Neuron (in vitro differentiated cells): ENCODE measurements around the gene ZNF407.
"Not testable (repeated sequence)": the region's sequence is repeated elsewhere in the genome, so short reads cannot be mapped to it uniquely, and the experiment has no call there.

Experiments used
- H2AFZ ChIP-seq: one replicate; pipeline ENCODE4 v1.6.1; 2013; ENCODE audit warnings: low read depth, mild to moderate bottlenecking, inconsistent platforms, low read length, moderate library complexity
- H3K27me3 ChIP-seq: one replicate; pipeline ENCODE4 v1.6.1; 2013; ENCODE audit warnings: low read length; ENCODE audit not compliant: insufficient read depth
- H3K36me3 ChIP-seq: one replicate; pipeline ENCODE4 v1.6.1; 2013; ENCODE audit warnings: low read length; ENCODE audit not compliant: insufficient read depth
- H3K4me1 ChIP-seq: one replicate; pipeline ENCODE4 v1.6.1; 2013; ENCODE audit warnings: low read length; ENCODE audit not compliant: insufficient read depth
- H3K4me3 ChIP-seq: 2 replicates; pipeline ENCODE4 v1.5.1; 2013; ENCODE audit warnings: mild to moderate bottlenecking, low read length, moderate library complexity
- H3K9me3 ChIP-seq: one replicate; pipeline ENCODE4 v1.6.1; 2013; ENCODE audit warnings: low read length

ZNF407 gene

GRCh38 chr18:75088021-75088506, 490.4 kb downstream of the ZNF407 start:
- H3K27me3 ChIP-seq: no peaks in the 10 kb centered on the region
- H2AFZ ChIP-seq: no peak overlapping the region
- H3K4me1 ChIP-seq: no peaks in the 10 kb centered on the region
- no peaks in the 10 kb centered on the region for H3K9me3 ChIP-seq
- no peaks in the 10 kb centered on the region for H3K36me3 ChIP-seq
- no peak overlapping the region for H3K4me3 ChIP-seq

GRCh38 chr18:75088622-75089211, 491.0 kb downstream of the ZNF407 start:
- H3K9me3 ChIP-seq: no peaks in the 10 kb centered on the region
- no peaks in the 10 kb centered on the region for H3K4me1 ChIP-seq
- H3K27me3 ChIP-seq: no peaks in the 10 kb centered on the region
- H3K36me3 ChIP-seq: no peaks in the 10 kb centered on the region
- H3K4me3 ChIP-seq: no peak overlapping the region
- H2AFZ ChIP-seq: no peak overlapping the region

- Histone ChIP-seq H3K9me3 (no peaks in the 10 kb centered on the region), H3K4me3 (no peak overlapping the region), H3K4me1 (no peaks in the 10 kb centered on the region)
Measured at GRCh38 chr18:75089748-75090327, 492.2 kb downstream of the ZNF407 start.

GRCh38 chr18:75090336-75090735, 492.7 kb downstream of the ZNF407 start:
- Histone ChIP-seq H3K9me3 (no peaks in the 10 kb centered on the region), H3K4me3 (no peak overlapping the region), H3K27me3 (no peaks in the 10 kb centered on the region), H3K36me3 (no peaks in the 10 kb centered on the region), H2AFZ (no peak overlapping the region), H3K4me1 (no peaks in the 10 kb centered on the region)

More at GRCh38 chr18:75089748-75090327, 492.2 kb downstream of the ZNF407 start:
- Histone ChIP-seq H2AFZ (no peak overlapping the region), H3K36me3 (no peaks in the 10 kb centered on the region), H3K27me3 (no peaks in the 10 kb centered on the region)

GRCh38 chr18:75097491-75098225, 500.0 kb downstream of the ZNF407 start:
- Histone ChIP-seq H3K36me3 (no peaks in the 10 kb centered on the region), H2AFZ (no peak overlapping the region), H3K4me3 (no peak overlapping the region), H3K9me3 (peaks cover 2% of the 10 kb centered on the region), H3K27me3 (no peaks in the 10 kb centered on the region), H3K4me1 (no peaks in the 10 kb centered on the region)

GRCh38 chr18:75100832-75101630, 503.4 kb downstream of the ZNF407 start:
- no peaks in the 10 kb centered on the region for H3K36me3 ChIP-seq
- H3K4me3 ChIP-seq: no peak overlapping the region
- peaks cover 2% of the 10 kb centered on the region for H3K9me3 ChIP-seq
- no peaks in the 10 kb centered on the region for H3K27me3 ChIP-seq
- H3K4me1 ChIP-seq: no peaks in the 10 kb centered on the region
- no peak overlapping the region for H2AFZ ChIP-seq

GRCh38 chr18:75101916-75102315, 504.2 kb downstream of the ZNF407 start:
- Histone ChIP-seq H3K27me3 (no peaks in the 10 kb centered on the region), H3K4me3 (no peak overlapping the region), H3K36me3 (no peaks in the 10 kb centered on the region), H2AFZ (no peak overlapping the region), H3K4me1 (no peaks in the 10 kb centered on the region), H3K9me3 (peaks cover 2% of the 10 kb centered on the region)

- H3K27me3 ChIP-seq, H3K9me3 ChIP-seq, H3K4me1 ChIP-seq, H3K36me3 ChIP-seq, H3K4me3 ChIP-seq, H2AFZ ChIP-seq: not testable (repeated sequence)
Measured at GRCh38 chr18:75104029-75104428, 506.4 kb downstream of the ZNF407 start.

- H3K27me3 ChIP-seq: no peaks in the 10 kb centered on the region
- no peaks in the 10 kb centered on the region for H3K36me3 ChIP-seq
- H2AFZ ChIP-seq: no peak overlapping the region
- peaks cover 2% of the 10 kb centered on the region for H3K9me3 ChIP-seq
- H3K4me1 ChIP-seq: peaks cover 2% of the 10 kb centered on the region
- H3K4me3 ChIP-seq: no peak overlapping the region
Measured at GRCh38 chr18:75104483-75104882, 506.8 kb downstream of the ZNF407 start.

GRCh38 chr18:75105551-75106254, 508.0 kb downstream of the ZNF407 start:
- H2AFZ ChIP-seq: no peak overlapping the region
- no peak overlapping the region for H3K4me3 ChIP-seq
- no peaks in the 10 kb centered on the region for H3K27me3 ChIP-seq
- peaks cover 2% of the 10 kb centered on the region for H3K9me3 ChIP-seq
- no peaks in the 10 kb centered on the region for H3K36me3 ChIP-seq
- peaks cover 2% of the 10 kb centered on the region for H3K4me1 ChIP-seq

GRCh38 chr18:75106746-75107145, 509.1 kb downstream of the ZNF407 start:
- Histone ChIP-seq H3K27me3 (no peaks in the 10 kb centered on the region), H3K36me3 (no peaks in the 10 kb centered on the region), H3K4me3 (no peak overlapping the region), H3K9me3 (no peaks in the 10 kb centered on the region), H2AFZ (no peak overlapping the region), H3K4me1 (peaks cover 2% of the 10 kb centered on the region)

- no peaks in the 10 kb centered on the region for H3K36me3 ChIP-seq
- H2AFZ ChIP-seq: no peak overlapping the region
- H3K27me3 ChIP-seq: no peaks in the 10 kb centered on the region
- peaks cover 2% of the 10 kb centered on the region for H3K4me1 ChIP-seq
- no peak overlapping the region for H3K4me3 ChIP-seq
- no peaks in the 10 kb centered on the region for H3K9me3 ChIP-seq
Measured at GRCh38 chr18:75107196-75107930, 509.7 kb downstream of the ZNF407 start.
